Measurements from ENCODE around the gene FRMD4A.

The FRMD4A gene

DNA sequence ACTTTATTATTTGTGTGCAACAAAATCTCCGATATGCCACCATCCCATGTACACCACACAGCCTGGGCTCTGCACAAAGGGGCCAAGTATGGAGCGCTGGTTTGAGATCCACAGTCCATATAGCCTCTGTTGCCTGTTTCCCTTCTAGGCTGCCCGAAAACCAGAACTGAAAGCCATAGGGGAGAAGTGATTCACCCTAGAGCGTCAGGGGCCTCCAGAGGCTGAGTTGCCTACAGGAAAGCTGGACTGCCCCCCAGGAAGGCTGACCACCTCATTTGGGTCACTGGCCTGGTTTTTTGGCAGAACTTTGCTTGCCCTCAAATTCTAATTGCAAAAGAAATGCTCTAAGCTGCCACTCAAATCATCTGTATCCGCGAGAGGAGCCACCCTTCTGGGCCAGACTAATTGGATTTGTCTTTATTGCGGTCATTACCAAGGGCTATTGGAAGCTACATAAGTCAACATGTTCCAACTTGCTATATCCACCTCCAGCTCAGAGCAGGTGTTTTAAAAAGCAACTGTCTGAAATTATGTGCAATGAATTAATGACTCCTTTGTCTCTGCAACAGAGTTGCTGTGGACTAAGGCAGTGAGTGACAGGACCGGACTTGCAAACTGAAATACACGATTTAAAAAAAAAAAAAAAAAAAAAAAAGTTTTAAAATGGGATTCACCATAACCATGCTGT lies 28.3 kb upstream of the FRMD4A start:
- Mint-ChIP-seq H3K27me3 (ENCODE audit: low read depth) (peaks cover 35% of the 10 kb centered on the region), H3K4me3 (no peak overlapping the region), H3K36me3 (ENCODE audit: low read depth) (no peaks in the 10 kb centered on the region), H3K27ac (no peak overlapping the region), H3K9me3 (no peaks in the 10 kb centered on the region), H3K4me1 (ENCODE audit: low read depth) (no peaks in the 10 kb centered on the region)

GRCh38 chr10:14356921-14357320 lies 26.2 kb upstream of the FRMD4A start:
- Mint-ChIP-seq H3K4me3 (no peak overlapping the region), H3K9me3 (no peaks in the 10 kb centered on the region), H3K27ac (no peak overlapping the region), H3K36me3 (ENCODE audit: low read depth) (no peaks in the 10 kb centered on the region), H3K27me3 (ENCODE audit: low read depth) (peaks cover 23% of the 10 kb centered on the region), H3K4me1 (ENCODE audit: low read depth) (no peaks in the 10 kb centered on the region)

DNA sequence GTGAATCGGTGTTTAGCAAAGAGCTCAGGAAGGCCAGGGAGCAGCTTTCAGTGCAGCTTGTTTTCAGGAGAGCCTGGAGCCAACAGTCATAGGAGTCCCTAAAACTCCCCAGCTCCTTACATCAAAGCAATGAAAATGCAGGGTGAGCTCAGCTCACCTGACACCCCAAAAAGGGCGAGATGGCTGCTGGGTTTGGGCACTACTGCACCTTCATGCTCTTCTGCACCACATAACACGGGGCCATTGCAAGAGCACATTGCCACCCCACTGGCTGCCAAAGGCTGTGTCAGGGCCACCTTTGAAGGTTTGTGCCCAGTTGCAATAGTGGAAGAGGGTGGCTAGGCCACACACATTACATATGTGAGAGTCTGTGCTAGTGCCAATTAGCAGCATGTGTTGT lies 25.0 kb upstream of the FRMD4A start:
- Mint-ChIP-seq H3K27me3 (ENCODE audit: low read depth) (peaks cover 14% of the 10 kb centered on the region), H3K9me3 (no peaks in the 10 kb centered on the region), H3K4me3 (no peak overlapping the region)

DNA sequence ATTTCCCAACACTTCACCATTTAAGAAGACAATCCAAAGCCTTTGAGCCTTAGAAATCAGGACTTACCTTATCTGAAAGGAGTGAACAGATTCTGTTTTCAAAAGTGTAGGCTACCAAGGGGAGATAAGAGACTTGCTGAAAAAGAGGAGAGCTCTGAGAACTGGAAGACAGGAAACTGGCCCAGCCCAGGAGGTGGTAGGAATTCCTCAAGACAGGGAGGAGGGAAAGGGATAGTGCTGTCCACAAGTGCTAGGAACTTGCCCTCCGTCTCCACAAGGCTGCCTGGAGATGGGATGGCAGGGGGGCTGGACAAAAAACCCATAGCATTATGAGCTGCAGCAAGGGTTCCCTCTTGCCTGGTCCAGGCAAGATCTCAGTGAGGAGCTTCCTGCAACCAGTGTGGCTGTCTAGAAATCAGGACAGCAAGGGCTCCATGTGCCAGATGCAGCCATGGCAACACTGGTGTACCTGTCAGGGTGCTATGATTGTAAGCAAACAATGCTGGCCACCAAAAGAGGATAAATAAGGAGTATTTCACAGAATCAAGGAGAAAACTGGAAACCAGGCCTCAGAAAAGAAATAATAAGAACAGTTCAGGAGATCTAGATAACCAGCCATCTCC lies 22.7 kb upstream of the FRMD4A start:
- H3K27me3 Mint-ChIP-seq (ENCODE audit: low read depth) = peaks cover 23% of the 10 kb centered on the region
- H3K4me1 Mint-ChIP-seq (ENCODE audit: low read depth) = no peaks in the 10 kb centered on the region
- no peaks in the 10 kb centered on the region for H3K36me3 Mint-ChIP-seq (ENCODE audit: low read depth)
- no peak overlapping the region for H3K27ac Mint-ChIP-seq
- H3K9me3 Mint-ChIP-seq = no peaks in the 10 kb centered on the region
- no peak overlapping the region for H3K4me3 Mint-ChIP-seq

More for the DNA sequence above, 25.0 kb upstream of the FRMD4A start:
- Mint-ChIP-seq H3K4me1 (ENCODE audit: low read depth) (no peaks in the 10 kb centered on the region), H3K27ac (no peak overlapping the region), H3K36me3 (ENCODE audit: low read depth) (no peaks in the 10 kb centered on the region)

DNA sequence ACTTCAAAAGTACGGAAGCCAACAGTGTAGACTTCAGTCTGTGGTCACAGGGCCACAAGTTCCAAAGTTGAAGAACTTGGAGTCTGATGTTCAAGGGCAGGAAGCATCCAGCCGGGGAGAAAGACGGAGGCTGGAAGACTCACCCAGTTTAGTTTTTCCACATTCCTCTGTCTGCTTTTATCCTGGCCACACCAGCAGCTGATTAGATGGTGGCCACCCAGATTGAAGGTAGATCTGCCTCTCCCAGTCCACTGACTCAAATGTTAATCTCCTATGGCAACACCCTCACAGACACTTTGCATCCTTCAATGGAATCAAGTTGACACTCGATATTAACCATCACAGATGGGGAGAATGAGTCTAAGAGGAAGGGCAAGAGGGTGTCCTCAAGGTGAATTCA lies 19.3 kb upstream of the FRMD4A start:
- H3K9me3 Mint-ChIP-seq = no peaks in the 10 kb centered on the region
- no peaks in the 10 kb centered on the region for H3K36me3 Mint-ChIP-seq (ENCODE audit: low read depth)
- no peak overlapping the region for H3K4me3 Mint-ChIP-seq

GRCh38 chr10:14349081-14349480 lies 18.4 kb upstream of the FRMD4A start:
- H3K4me3 Mint-ChIP-seq = no peak overlapping the region
- no peaks in the 10 kb centered on the region for H3K9me3 Mint-ChIP-seq
- H3K27me3 Mint-ChIP-seq (ENCODE audit: low read depth) = peaks cover 22% of the 10 kb centered on the region

More for the DNA sequence above, 19.3 kb upstream of the FRMD4A start:
- H3K4me1 Mint-ChIP-seq (ENCODE audit: low read depth) = no peaks in the 10 kb centered on the region
- H3K27ac Mint-ChIP-seq = no peak overlapping the region
- H3K27me3 Mint-ChIP-seq (ENCODE audit: low read depth) = peaks cover 17% of the 10 kb centered on the region

GRCh38 chr10:14345262-14345661 lies 14.5 kb upstream of the FRMD4A start:
- Mint-ChIP-seq H3K9me3 (no peaks in the 10 kb centered on the region), H3K36me3 (ENCODE audit: low read depth) (no peaks in the 10 kb centered on the region), H3K27ac (no peak overlapping the region), H3K27me3 (ENCODE audit: low read depth) (peaks cover 33% of the 10 kb centered on the region), H3K4me1 (ENCODE audit: low read depth) (no peaks in the 10 kb centered on the region), H3K4me3 (no peak overlapping the region)

More at GRCh38 chr10:14349081-14349480, 18.4 kb upstream of the FRMD4A start:
- no peak overlapping the region for H3K27ac Mint-ChIP-seq
- H3K4me1 Mint-ChIP-seq (ENCODE audit: low read depth) = no peaks in the 10 kb centered on the region
- H3K36me3 Mint-ChIP-seq (ENCODE audit: low read depth) = no peaks in the 10 kb centered on the region

DNA sequence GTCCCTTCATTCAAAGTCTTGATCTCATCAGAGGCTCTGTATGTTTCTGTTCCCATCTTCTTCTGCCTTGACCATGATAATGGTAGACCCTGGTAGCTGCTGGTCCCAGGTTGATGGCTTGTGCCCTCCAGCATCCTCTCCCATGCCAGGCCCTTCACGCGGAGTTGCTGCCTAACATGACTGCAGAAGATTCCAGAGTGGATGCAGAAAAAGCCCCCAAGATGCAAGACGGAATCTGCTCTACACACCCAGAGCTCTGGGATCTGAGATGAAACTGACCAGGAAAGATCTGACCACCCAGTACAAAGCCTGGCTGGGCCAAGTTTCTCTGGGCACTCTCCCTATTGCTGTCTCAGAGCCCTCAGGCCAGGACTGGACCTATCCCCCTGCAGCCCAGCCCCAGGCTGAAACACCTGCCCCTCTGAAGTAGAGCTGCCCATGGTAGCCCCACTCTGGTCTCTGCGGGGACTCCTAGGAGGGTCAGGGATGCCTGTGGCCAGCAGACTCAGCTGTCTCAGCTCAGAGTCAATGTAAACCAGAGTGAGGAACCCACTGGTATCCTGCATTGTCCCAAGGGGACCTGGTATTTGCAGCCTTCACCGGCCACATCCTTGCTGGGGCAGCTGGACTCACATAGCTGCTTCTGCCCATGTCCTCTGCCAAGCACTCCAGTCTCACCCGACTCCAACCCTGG lies 9.5 kb upstream of the FRMD4A start:
- peaks cover 32% of the 10 kb centered on the region for H3K27me3 Mint-ChIP-seq (ENCODE audit: low read depth)
- H3K36me3 Mint-ChIP-seq (ENCODE audit: low read depth) = no peaks in the 10 kb centered on the region
- no peaks in the 10 kb centered on the region for H3K4me1 Mint-ChIP-seq (ENCODE audit: low read depth)
- H3K4me3 Mint-ChIP-seq = no peak overlapping the region
- H3K27ac Mint-ChIP-seq = no peak overlapping the region
- no peaks in the 10 kb centered on the region for H3K9me3 Mint-ChIP-seq

- Mint-ChIP-seq H3K4me3 (no peak overlapping the region), H3K9me3 (no peaks in the 10 kb centered on the region), H3K27ac (no peak overlapping the region), H3K36me3 (ENCODE audit: low read depth) (no peaks in the 10 kb centered on the region), H3K4me1 (ENCODE audit: low read depth) (no peaks in the 10 kb centered on the region), H3K27me3 (ENCODE audit: low read depth) (peaks cover 33% of the 10 kb centered on the region)
Observed at GRCh38 chr10:14336736-14337135, 6.0 kb upstream of the FRMD4A start.

DNA sequence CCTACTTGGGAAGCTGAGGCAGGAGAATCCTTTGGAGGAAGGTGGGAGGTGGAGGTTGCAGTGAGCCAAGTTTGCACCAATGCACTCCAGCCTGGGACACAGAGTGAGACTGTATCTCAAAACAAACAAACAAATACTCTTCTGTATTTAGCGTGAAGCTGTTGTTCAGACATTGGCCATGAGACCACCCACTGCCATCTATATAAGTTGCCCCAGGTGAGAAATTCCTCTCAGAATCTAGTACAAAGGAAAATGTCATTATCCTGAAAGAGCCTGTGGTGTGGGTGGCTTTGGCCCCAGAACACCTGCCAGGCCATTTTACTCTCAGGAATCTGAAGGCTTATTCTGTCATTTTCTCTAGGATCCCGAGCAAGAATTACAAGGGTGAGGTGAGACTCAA lies 4.0 kb upstream of the FRMD4A start:
- Mint-ChIP-seq H3K4me3 (no peak overlapping the region), H3K27me3 (ENCODE audit: low read depth) (peaks cover 38% of the 10 kb centered on the region), H3K36me3 (ENCODE audit: low read depth) (no peaks in the 10 kb centered on the region), H3K9me3 (no peaks in the 10 kb centered on the region), H3K4me1 (ENCODE audit: low read depth) (no peaks in the 10 kb centered on the region), H3K27ac (no peak overlapping the region)

- Mint-ChIP-seq H3K9me3 (no peaks in the 10 kb centered on the region), H3K27me3 (ENCODE audit: low read depth) (peaks cover 45% of the 10 kb centered on the region), H3K4me3 (no peak overlapping the region), H3K4me1 (ENCODE audit: low read depth) (no peaks in the 10 kb centered on the region), H3K36me3 (ENCODE audit: low read depth) (no peaks in the 10 kb centered on the region), H3K27ac (no peak overlapping the region)
Observed at GRCh38 chr10:14333606-14334005, 2.9 kb upstream of the FRMD4A start.

DNA sequence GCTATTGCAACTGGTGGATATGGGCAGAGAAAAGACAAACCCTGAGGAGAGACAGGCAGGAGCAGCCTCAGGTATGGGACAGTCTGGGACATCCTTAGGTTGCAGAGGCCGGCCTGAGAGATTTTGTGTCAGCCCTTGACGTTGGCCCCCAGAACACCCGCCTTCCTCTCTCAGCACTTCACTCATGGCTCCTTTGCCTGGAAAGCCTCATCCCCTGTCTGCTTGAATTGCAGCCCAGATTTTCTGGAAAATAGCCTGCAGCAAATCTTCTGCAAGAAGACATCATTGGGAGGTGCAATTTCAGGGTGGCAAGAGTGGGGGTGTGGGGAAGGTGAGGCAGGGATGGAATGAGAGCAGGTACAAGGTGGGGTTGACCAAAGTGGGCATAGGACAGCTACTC lies 2.2 kb upstream of the FRMD4A start:
- H3K4me3 Mint-ChIP-seq = no peak overlapping the region
- H3K4me1 Mint-ChIP-seq (ENCODE audit: low read depth) = no peaks in the 10 kb centered on the region
- no peak overlapping the region for H3K27ac Mint-ChIP-seq
- H3K9me3 Mint-ChIP-seq = no peaks in the 10 kb centered on the region
- no peaks in the 10 kb centered on the region for H3K36me3 Mint-ChIP-seq (ENCODE audit: low read depth)
- H3K27me3 Mint-ChIP-seq (ENCODE audit: low read depth) = peaks cover 44% of the 10 kb centered on the region

DNA sequence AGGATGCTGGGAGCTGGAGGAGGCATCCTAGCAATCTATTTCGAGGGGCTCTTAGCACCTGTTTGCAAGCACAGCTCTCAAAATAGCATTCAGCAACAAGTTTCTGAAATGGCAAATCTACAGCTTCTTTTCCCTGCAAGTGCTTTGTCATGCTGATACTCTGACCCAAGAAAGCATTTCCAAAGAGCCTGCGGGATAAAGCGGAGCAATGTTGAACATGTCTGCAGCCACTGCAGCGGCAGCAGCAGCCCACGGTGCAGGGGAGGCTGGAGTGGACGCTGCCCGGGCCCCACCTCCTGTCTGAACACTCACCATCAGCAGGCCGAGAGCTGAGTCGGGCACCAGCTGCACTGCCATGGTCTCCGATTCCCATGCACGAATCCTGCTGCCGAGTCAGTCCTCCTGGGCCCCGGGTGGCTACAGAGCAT lies 964 bp downstream of the FRMD4A start:
- Mint-ChIP-seq H3K27ac (no peak overlapping the region), H3K27me3 (ENCODE audit: low read depth) (peaks cover 52% of the 10 kb centered on the region), H3K9me3 (no peaks in the 10 kb centered on the region), H3K4me1 (ENCODE audit: low read depth) (no peaks in the 10 kb centered on the region), H3K36me3 (ENCODE audit: low read depth) (no peaks in the 10 kb centered on the region), H3K4me3 (no peak overlapping the region)

GRCh38 chr10:14328881-14329672 lies 1.6 kb downstream of the FRMD4A start:
- peaks cover 47% of the 10 kb centered on the region for H3K27me3 Mint-ChIP-seq (ENCODE audit: low read depth)
- no peaks in the 10 kb centered on the region for H3K4me1 Mint-ChIP-seq (ENCODE audit: low read depth)
- no peak overlapping the region for H3K27ac Mint-ChIP-seq
- no peaks in the 10 kb centered on the region for H3K9me3 Mint-ChIP-seq
- no peaks in the 10 kb centered on the region for H3K36me3 Mint-ChIP-seq (ENCODE audit: low read depth)
- no peak overlapping the region for H3K4me3 Mint-ChIP-seq

All from T-helper 1 cell treated with Interleukin-12 subunit alpha and Interleukin-12 subunit beta and Interleukin-4 antibody, amounts not matched to agents 30 μg/mL and 1 μg/mL, for 36 hours (primary cell).